Astrocyte of the hippocampus (primary cell): ENCODE measurements around the gene PEX13.
"Not testable (repeated sequence)": the region's sequence is repeated elsewhere in the genome, so short reads cannot be mapped to it uniquely, and the experiment has no call there.

Source experiments
- DNase-seq: peaks from one replicate; pipeline ENCODE4 v3.0.0; 2011; ENCODE audit warnings: low read depth, low spot score

PEX13 gene, protein sequence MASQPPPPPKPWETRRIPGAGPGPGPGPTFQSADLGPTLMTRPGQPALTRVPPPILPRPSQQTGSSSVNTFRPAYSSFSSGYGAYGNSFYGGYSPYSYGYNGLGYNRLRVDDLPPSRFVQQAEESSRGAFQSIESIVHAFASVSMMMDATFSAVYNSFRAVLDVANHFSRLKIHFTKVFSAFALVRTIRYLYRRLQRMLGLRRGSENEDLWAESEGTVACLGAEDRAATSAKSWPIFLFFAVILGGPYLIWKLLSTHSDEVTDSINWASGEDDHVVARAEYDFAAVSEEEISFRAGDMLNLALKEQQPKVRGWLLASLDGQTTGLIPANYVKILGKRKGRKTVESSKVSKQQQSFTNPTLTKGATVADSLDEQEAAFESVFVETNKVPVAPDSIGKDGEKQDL

DNA sequence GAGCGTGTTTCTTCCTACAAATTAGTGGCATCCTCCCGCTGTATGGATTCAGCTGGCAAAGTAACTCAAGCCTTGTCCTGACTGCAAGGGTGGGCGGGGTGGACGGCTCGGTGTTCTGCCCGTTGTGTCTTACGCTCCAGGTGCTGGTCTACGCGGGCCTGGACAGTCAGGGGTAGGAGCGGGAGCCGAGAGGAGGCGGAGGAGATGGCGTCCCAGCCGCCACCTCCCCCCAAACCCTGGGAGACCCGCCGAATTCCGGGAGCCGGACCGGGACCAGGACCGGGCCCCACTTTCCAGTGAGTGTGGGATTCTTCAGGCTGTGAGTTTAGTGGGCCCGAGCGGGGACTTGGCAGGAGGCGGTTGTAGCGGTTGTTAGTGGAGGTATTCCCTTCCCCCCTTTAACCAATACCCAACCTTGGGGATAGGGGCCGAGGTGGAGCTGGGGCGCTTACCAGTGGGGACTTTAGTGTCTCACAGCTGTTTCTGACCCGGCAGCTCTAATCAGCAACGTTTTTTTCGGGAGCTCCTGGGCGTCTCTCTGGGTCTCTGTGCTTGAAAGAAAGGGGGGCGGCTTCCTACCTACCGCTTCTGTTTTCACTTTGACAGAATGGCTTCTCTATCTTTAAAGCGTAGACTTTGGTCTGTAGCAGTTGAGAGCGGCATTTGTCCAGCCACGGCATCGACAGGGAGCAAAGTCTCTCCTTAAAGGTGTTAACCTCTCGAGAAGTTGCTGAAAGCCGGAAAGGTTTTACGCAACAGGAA is at the start of gene PEX13, which contains the start of gene PUS10:
TSS of gene PEX13 (plus strand) at position 165 of the 762 bp plus-strand sequence. CDS start at position 205, 40 bp downstream.
TSS of gene PUS10 (minus strand) at position 700 of the 762 bp plus-strand sequence. CDS start 6,365 bp downstream, outside the sequence.
- DNase-seq = peak; percentile 88

DNA sequence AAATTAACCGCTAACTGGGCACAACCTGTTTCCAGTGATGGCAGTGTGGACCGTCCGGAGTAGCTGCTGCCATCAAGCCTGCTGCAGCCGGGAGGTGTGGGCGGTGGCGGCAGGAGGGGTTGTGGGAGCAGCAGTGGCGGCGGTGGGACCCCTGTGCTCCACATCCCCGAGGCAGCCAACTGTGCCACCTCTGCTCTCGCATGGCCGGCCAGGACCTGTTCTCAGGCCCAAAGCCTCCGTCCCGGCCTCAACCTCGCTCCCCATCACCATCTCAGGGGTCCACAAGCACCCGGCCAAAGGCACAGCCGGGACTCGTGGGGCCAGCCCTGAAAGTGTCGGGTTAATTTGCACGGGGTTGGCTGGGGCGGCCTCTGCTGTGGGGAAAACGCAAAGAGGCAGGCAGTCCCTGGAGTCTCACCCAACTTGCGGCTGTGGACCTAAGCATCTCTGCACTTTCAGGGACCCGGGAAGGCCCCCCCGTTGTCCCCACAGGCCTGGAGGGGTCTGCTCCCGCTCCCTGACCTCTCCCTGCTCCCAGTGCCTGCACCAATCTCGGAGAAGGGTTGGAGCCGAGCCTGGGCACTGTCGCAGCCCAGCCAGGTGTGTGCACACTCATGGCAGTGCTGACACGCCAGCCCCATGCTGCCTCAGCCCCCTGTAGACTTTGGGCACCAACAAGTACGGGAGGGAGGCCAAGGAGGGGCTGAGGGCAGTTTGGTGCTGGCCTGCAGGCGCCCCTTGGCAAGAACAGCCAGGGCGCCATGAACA is 44.4 kb upstream of the PEX13 start:
- no peak for DNase-seq

DNA sequence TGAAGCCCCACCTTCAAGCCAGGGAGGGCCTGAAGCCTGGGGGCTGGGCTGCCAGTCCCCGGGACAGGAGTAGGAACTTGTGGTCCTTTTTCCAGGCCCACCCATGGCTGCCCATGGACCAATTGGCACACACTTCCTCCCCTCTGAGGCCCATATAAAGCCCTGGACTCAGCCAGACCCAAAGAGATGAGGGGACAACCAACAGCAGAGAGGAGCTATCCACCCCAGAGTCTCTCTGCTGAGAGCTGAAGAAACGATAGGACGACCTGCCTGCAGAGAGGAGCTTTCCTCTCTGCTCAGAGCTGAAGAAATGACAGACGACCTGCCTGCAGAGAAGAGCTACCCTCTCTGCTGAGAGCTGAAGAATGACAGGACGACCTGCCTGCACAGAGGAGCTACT is 43.8 kb upstream of the PEX13 start:
- no peak for DNase-seq

DNA sequence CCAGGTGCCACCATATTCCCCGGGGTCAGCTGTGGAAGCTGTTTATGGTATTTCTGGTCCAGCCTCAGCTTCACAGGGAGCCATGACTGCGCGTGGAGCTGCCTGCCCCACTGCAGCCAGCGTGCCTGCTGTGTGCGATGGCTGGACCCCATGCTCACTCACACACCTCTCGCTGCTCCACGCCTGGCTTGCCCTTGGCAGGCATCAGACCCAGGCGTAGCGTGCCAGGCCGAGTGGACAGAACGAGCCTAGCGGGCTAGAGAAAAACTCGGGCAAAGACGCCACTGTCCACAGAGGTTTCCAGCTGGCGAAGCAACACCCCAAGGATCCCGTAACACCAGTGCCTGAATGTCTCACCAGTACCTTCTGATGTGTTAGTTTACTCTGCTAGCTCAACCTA is 42.9 kb upstream of the PEX13 start:
- no peak for DNase-seq

DNA sequence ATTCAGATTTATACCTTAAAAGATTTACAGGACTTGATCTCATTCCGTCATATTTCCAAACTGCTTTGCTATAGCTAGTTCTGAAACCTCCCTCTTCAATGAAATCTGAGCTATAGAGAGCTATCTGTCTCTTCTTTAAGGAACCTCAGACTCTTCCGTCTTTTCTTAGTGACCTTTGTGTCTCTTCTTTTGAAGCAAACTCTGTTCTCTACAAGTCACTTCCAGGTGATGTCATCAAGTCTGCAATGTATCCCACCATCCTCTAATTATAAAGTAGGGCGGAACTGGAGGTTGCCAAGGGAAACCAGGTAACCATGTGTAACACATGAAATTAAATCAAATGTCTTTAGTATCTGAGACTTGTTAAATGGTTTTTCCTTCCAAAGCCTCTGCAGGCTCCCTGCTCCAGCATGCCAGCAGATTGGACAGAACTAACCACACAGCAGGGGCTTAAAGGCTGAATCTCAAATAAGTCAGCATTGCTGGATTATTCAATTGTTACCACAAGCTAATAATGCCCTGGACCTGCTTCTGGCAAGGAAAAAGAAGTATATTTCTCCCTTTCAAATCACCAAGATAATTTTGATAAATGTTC is 41.2 kb upstream of the PEX13 start:
- no peak for DNase-seq

DNA sequence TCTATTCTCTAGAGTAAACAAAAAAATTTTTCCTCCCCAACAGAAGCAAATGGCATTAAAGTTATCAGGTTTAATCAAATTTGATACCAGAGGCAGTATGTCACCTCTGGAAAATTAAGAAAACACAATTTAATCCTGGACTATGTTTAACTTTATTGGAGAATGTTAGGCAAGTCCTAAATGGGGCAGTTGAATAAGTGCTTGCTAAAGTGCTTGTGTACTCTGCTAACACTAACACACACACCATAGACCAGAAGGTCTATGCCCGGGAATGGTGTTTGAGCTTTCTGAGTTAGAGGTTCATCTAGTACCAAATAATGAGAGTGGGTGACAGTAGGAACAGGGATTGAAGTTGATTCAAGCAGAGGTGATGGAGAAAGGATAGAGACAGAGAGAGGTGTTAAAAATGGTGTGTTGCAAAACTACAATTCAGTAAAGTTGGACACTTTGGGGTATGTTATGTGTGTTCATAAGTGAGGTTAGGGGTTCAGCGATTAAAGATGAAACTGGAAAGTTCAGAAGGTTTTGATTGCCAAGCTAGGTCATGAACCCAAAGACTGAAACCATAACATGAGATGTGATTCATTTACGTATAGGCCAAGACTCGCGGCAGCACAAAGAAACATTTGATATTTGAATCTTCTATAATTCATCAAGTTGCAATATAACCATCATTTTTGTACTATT is 40.5 kb upstream of the PEX13 start:
- no peak for DNase-seq

DNA sequence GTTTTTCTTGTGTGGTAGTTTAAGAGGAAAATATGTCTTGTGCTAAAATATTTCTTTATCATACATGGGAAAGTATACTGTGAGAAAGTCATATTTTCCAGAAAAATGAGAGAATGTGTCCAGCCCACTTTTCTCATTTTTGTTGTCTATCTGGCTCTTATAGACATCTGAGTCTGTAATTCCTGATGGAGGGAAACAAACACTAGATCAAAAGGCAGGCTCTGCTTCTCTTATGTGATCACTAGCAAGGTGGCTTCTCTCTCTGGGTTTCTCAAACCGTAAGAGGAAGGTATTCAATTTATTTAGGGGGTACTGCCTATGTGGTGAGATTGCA is 40.0 kb upstream of the PEX13 start:
- DNase-seq = no peak

DNA sequence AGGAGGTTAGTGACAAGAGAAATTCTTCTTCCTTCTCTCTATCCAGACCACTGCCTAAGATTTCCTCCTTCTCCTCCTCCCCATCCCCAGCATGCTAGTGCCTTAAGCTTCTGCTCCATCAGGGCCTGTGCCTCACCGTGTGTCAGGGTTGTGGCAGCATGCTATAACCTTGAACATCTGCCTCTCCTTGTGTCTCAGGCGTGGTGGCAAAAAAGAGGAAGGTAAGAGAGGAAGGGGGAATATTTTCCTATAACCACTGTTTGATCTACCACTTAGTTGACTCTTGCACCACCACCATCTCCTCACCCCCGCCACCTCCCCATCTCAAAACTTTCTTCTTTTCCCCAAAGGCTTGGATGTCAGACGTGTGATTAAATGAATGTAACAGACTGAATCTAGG is 38.3 kb upstream of the PEX13 start:
- DNase-seq = no peak

DNA sequence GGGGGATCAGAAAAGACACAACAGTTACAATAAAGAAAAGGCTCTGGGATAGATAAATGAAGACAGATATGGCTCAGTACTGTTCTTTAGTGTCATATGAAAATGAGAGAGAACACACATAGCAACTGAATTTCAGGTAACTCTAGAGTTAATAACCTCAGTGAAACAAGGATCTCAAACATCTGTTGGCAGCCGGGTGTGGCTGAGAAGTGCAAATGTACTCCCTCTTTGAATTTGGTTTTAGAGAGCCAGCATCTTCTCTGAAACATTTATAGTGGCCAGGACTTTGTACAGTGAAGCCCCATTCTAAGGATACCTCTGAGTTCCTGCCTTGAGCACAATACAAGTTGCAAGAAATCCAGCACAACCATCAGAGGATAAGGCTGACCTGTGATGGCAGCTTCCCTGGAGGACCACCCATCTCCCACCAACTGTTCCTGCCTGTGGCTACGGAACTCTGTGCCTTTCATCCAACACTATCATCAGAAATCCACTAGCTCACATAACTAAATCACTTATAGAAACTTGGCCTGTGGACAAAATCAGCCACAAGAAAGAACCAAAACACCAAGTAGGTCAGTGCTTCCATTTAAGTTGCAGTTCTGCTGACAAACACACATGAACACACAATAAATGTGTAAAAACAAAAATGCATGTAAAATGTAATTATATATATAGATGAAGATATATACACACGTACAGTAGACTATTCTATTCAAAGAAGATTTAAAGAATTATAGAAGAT is 37.3 kb upstream of the PEX13 start:
- no peak for DNase-seq

DNA sequence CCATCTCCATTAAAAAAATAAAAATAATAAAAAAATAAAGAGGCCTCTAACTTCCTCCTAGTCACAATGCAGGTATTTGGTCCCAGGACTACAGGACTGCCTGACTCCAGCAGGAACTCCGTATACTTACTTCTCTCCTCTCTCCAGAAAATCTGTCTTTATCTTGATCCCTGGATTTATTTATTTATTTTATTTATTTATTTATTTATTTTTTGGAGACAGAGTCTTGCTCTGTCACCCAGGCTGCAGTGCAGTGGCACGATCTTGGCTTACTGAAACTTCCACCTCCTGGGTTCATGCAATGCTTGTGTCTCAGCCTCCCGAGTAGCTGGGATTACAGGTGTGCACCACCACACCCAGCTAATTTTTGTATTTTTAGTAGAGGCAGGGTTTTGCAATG is 35.5 kb upstream of the PEX13 start:
- not testable (repeated sequence) for DNase-seq

DNA sequence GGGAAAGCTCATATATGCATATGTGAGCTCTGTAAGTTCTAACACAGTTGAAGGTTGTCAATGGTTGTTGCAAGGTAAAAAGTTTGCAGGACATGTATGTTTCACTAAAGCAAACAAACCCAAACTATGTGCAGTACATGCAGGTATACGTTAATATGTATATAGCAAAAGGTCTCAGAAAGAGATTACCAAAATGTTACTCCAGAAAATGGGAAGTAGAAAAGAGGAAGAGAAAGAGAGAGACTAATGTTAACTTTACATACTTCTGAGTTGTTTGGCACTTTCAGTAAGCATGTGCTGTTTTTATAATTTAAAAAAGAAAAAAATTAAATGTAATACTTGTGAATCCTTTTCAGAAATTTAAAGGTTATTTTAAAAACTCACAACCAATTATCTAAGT is 32.8 kb upstream of the PEX13 start:
- no peak for DNase-seq

DNA sequence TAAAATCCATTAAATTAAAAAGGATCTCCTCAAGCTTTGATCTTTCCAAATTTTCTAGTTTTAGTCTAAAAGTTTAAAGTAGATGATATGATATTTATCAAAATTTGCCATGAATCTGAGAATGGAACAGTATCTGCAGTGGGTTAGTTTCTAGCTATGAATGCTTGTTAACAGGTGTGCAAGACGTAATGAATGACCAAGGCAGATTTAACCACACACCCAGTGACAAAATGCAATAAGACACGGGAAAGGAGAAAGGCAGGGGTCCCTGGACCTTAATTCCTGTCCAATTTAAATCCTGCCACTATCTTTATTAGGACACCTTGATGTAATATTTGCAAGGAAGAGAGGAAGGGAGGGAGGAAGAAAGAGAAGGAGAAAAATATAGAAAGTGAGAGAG is 30.5 kb upstream of the PEX13 start:
- no peak for DNase-seq

DNA sequence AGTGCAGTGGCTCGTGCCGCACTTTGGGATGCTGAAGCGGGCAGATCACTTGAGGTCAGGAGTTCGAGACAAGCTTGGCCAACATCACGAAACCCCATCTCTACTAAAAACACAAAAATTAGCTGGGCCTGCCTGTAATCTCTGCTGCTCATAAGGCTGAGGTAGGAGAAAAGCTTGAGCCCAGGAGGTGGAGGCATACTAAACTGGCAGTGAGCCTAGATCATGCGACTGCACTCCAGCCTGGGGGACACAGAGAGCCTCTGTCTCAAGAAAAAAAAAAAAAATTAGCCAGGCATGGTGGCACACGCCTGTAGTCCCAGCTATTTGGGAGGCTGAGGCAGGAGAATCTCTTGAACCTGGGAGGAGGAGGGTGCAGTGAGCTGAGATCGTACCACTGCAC is 29.9 kb upstream of the PEX13 start:
- not testable (repeated sequence) for DNase-seq

DNA sequence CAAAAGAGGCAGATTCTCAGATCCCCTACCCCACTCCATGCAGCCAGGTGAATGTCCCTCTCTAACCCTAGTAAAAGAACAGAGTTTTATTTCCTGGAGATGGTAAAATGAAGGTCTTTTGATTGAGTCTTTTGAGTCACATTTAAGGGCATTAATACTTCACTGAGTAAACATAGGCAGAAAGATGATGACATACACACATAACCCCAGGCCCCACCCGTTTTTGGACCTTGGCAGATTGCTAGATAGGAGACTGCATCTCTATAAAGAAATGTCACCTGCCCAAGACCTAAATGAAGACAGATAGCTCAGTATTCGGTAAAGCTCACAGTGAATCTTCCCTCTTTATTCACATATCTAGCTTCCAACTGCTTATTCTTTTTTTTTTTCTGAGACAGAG is 28.3 kb upstream of the PEX13 start:
- no peak for DNase-seq

DNA sequence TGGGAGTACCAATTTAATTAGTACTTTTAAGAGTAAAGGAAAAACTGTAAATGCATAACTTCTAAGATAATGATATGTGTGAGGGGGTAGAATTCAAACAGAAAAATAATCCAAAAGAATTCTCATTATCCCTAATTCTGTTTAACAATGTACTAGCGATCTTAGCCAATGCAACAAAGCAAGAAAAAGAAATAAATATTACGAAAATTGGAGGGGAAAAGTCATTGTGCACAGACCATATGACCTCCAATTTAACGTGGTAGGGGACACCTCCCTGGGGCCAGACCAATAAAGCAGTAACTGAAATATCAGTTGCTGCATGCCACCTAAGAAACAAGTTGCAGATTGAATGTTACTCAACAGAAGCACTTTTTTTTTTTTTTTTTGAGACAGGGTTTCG is 25.9 kb upstream of the PEX13 start:
- no peak for DNase-seq

DNA sequence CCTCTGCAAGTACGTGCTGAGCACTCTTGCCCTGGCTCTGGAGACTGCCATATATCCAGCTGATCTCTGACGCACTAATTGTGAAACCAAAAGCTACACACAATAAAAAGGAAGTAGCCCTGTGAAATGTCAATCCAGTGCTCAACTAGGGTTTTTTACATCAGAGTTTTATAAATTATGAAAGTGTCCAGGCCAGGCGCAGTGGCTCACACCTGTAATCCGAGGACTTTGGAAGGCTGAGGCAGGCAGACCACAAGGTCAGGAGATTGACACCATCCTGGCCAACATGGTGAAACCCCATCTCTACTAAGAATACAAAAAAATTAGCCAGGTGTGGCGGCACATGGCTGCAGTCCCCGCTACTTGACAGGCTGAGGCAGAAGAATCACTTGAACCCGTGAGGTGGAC is 24.5 kb upstream of the PEX13 start:
- no peak for DNase-seq

DNA sequence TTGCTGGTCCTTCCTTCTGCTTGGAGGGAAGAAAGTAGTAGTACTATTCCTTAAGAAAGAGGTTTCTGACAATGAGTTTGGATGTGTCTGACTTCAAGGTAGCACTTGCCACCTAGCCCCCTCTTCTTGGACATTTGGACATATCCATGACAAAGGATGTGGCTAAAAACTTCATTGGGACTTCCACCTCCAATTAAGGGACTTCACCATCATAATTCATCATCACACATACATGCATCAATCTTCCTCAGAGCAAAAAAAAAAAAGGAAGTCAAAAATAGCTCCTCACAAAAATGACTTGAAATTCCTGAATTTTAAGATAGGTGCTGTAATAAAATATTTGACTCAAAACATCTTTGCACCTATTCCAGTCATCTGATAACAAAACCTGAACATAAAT is 23.4 kb upstream of the PEX13 start:
- DNase-seq = no peak

DNA sequence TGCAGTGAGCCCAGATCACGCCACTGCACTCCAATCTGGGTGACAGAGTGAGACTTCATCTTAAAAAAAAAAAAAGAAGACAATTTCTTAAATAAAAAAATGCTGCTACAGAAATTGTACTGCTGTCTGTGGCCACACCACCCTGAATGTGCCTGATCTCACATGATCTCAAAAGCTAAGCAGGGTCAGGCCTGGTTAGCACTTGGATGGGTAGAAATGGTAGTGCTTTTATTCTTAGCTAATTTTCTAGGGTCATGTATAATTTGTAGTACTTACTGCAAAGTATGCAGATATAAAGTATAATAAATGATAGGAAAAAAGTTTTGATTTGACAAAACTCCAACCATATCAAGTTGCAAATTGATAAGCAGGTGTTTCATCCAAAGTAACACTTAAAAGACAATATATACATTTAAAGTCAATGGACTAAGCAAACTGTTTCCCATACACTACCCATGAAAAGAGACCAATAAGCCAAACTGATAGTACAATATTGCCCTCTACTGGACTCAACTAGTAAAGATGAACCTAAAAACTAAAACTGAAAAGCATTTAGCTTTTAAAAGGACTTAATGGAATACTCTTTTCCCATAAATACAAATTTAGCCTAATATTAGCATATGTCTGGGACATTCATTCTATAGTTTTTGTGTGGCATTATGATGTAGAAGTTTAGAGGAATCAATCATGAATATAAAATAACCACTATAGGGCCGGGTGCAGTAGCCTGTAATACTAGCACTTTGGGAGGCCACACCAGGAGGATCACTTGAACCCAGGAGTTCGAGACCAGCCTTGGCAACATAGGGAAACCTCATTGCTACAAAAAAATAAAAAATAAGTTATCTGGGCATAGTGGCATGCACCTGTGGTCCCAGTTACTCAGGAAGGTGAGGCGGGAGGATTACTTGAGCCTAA is 18.6 kb upstream of the PEX13 start:
- DNase-seq = peak; percentile 60

DNA sequence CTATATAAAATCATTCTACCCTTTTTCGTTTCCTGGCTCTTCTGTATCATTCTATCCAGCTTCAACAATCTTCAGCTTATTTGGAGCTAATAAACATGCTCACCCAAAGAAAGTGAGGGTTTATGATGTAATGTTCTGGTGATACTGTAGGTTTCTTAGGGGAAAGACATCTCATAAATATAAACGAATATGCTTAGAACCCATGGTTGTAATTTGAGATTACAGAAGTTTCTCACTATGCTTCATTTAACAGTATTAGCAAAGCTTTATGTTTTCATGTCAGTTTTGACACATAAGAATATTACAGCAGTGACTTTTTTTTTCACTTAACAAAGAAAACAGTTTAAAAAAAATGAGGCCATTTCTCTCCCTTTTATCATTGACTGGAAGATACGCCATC is 11.8 kb upstream of the PEX13 start:
- DNase-seq = no peak
